ENCODE data around the gene KLC4. TPM values are rescaled to one million over a fixed set of nuclear protein-coding genes. Genes with fewer than 3 reads are reported as not detected.

KLC4 gene
- total RNA-seq, 1 experiment from 2014 or later: 17.5 TPM

DNA sequence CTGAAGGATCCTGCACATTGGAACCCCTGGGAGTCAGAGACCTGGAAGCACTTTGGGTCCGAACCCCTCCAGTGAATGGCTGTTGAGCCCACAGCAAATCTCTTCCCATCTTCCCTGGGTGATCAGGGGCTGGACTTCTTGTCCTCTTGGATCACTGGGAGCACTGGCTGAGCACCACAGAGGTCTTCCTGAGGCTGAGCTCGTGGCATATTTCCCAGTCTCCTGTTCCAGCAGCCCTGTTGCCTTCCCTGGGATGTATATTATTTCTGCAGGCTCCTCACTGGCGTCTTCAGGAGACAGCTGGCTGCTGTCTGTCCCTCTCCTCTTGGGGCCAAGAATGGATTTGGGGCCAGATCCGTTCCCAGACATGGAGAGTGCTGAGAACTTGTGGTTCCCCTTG, 60.1 kb downstream of the KLC4 start:
- no peaks in the 10 kb centered on the region for H3K9me2 ChIP-seq (replicated peaks; ENCODE audit: low read length)
- POLR2A ChIA-PET (ENCODE audit: unreplicated experiment): no interaction called here

GRCh38 chr6:43120101-43120763, 60.8 kb downstream of the KLC4 start:
- Histone ChIP-seq H3K27me3 (ENCODE audit: low read length) (no peaks in the 10 kb centered on the region), H2AFZ (ENCODE audit: low read length) (no peak overlapping the region), H3K9ac (ENCODE audit: low read length) (no peak overlapping the region), H3K36me3 (ENCODE audit: low read depth, low read length) (no peaks in the 10 kb centered on the region), H3K9me3 (ENCODE audit: low read length) (no peaks in the 10 kb centered on the region), H3F3A (ENCODE audit: low read length, unreplicated experiment) (no peaks in the 10 kb centered on the region), H4K20me1 (ENCODE audit: low read length) (no peaks in the 10 kb centered on the region), H3K9me2 (replicated peaks; ENCODE audit: low read length) (no peaks in the 10 kb centered on the region), H3K27ac (ENCODE audit: low read length) (no peak overlapping the region), H3K79me2 (ENCODE audit: low read length) (peaks cover 8% of the 10 kb centered on the region; the same call in 1 of the 2 replicates), H3K4me1 (ENCODE audit: insufficient read depth, low read length) (peaks cover 21% of the 10 kb centered on the region), H3K4me2 (ENCODE audit: low read length) (no peak overlapping the region), H3K4me3 (ENCODE audit: low read length) (no peak overlapping the region)
- ChIA-PET CTCF (no interaction called here), POLR2A (ENCODE audit: unreplicated experiment) (interaction anchor here (0.5 kb wide), 1 partner anchor 121 kb away, joined by 3 read pairs; no protein-coding TSS in a partner anchor)
- intact Hi-C loops (cut with micrococcal nuclease): no loop called here
- ATAC-seq (no peak), DNase-seq (no peak)
- TF ChIP-seq EZH2phosphoT487 (IDR thresholded peaks at IDR 0.05; ENCODE audit: borderline replicate concordance, low read length) (no peak), EZH2 (IDR thresholded peaks at IDR 0.05; ENCODE audit: low read length, unreplicated experiment) (no peak), CTCF (conservative IDR thresholded peaks at IDR 0.05; ENCODE audit: low read depth, low read length) (no peak)
- no TSS peak for BruUV-seq (replicated peaks)

More for the DNA sequence above, 60.1 kb downstream of the KLC4 start:
- H3K27ac ChIP-seq (ENCODE audit: low read length): no peak overlapping the region
- H3K27me3 ChIP-seq (ENCODE audit: low read length): no peaks in the 10 kb centered on the region
- DNase-seq (no peak), ATAC-seq (no peak)
- CTCF ChIA-PET: no interaction called here
- no peak overlapping the region for H3K9ac ChIP-seq (ENCODE audit: low read length)
- no TSS peak for BruUV-seq (replicated peaks)
- intact Hi-C loops (cut with micrococcal nuclease): no loop called here
- H3K79me2 ChIP-seq (ENCODE audit: low read length): peaks cover 8% of the 10 kb centered on the region; the same call in 1 of the 2 replicates
- no peaks in the 10 kb centered on the region for H4K20me1 ChIP-seq (ENCODE audit: low read length)
- no peak overlapping the region for H2AFZ ChIP-seq (ENCODE audit: low read length)
- H3K4me1 ChIP-seq (ENCODE audit: insufficient read depth, low read length): peaks cover 22% of the 10 kb centered on the region
- no peak for TF ChIP-seq EZH2 (IDR thresholded peaks at IDR 0.05; ENCODE audit: low read length, unreplicated experiment)
- no peak for TF ChIP-seq EZH2phosphoT487 (IDR thresholded peaks at IDR 0.05; ENCODE audit: borderline replicate concordance, low read length)
- TF ChIP-seq CTCF (conservative IDR thresholded peaks at IDR 0.05; ENCODE audit: low read depth, low read length): no peak
- no peaks in the 10 kb centered on the region for H3F3A ChIP-seq (ENCODE audit: low read length, unreplicated experiment)
- H3K36me3 ChIP-seq (ENCODE audit: low read depth, low read length): no peaks in the 10 kb centered on the region
- H3K4me3 ChIP-seq (ENCODE audit: low read length): no peak overlapping the region
- H3K4me2 ChIP-seq (ENCODE audit: low read length): no peak overlapping the region
- H3K9me3 ChIP-seq (ENCODE audit: low read length): no peaks in the 10 kb centered on the region

Measured in PC-3 (cell line).